Stimulated activated CD8-positive, alpha-beta memory T cell treated with anti-CD3 and anti-CD28 coated beads, Interleukin-7, amount 100 ng/mL, for 4 hours (primary cell): ENCODE data around the gene IQCH.
A peak's percentile ranks its signal among the peaks of the same experiment; 100 is the strongest.

Source experiments
- DNase-seq, 2 donors: peaks; one replicate each; pipeline ENCODE4 v3.0.0-alpha.2; 2020; ENCODE audit warnings: low read depth in 2 of 2

The IQCH gene

DNA sequence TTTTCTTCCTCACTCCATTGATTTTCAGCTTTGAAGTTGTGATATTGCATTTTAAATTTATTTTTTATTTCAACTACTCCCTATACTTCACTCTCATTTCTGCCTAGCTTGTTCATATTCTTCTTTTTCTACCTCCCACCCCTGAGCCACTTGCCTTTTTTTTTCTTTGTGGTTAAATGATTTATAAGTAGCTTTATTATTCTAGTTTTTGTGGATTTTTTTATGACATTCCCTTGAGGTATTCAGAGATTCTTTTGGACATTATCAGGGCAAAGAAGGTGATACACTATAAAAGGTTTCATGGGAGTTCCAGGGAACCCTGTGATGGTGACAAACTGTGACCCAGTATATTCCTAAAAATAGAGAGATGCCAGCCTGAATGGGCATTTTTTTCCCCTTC, 269.6 kb downstream of the IQCH start:
- no peak for DNase-seq

DNA sequence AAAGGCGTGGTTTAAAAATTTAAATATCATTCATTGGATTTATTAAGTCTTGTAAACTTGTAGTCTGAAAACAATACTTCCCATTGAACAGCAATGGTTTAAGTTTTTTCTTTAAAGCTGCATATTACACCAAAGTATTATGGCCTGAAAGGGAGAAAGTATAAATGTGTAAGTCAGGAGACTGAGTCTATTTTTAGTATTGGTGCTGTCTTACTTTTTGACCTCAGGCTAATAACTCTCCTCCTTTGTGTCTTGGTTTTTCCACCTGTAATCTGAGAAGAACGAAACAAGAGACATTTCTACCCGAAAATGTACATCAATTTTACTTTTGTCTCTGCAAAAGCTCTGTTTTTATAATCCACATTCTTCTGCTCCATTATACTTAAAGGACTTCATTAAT, 273.9 kb downstream of the IQCH start:
- no peak for DNase-seq

DNA sequence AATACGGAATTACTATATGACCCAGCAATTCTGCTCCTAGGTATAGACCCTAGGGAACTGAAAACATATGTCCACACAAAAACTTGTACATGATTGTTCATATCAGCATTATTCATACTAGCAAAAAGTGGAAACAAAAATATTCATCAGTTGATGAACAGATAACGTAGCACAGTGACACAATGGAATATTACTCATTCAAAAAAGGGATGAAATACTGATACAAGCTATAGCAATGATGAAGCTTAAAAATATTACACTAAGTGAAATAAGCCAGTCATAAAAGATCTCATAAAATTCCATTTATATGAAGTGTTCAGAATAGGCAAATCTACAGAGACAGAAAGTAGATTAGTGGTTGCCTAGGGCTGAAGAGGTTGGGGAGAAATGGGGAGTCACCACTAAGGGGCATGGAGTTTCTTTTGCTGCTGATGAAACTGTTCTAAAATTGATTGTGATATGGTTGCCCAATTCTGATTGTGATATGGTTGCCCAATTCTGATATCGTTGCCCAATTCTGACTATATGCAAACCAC, 276.9 kb downstream of the IQCH start:
- no peak for DNase-seq

DNA sequence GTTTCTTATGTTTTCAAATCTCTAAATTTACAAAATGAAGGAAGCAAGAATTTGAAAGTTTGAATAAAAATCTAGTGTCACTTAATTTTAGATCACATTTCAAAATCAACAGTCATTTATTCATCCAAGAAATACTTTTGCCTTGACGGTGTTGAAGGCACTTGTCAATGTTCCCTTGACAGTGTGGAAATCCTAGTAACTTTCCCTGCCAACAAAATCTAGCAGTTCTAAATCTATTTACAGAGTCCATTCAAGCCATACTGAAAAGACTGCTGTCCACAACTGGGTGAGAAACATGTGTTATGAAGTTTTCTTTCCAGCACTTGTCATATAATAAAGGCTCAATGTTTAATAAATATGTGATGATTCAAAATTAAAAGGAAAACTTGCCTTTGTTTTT, 279.3 kb downstream of the IQCH start:
- DNase-seq = no peak

DNA sequence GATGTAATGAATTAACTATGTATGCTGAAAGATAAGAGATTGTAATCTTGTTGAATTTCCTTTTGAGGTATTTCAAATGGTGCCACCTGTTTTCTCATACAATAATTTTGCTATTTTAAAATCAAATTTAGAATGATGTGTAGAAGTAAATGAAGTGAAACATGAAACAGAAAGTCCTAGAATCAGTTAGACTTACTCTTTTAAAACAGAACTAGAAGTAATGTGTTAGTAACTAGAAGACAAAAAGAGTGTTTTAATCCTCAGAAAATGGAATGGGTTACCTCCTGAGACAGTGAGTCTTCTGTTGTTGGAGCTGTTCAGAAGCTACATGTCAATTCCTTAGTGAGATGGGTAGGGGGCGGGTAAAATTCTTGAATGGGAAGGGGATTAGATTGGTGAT, 279.8 kb downstream of the IQCH start:
- no peak for DNase-seq

DNA sequence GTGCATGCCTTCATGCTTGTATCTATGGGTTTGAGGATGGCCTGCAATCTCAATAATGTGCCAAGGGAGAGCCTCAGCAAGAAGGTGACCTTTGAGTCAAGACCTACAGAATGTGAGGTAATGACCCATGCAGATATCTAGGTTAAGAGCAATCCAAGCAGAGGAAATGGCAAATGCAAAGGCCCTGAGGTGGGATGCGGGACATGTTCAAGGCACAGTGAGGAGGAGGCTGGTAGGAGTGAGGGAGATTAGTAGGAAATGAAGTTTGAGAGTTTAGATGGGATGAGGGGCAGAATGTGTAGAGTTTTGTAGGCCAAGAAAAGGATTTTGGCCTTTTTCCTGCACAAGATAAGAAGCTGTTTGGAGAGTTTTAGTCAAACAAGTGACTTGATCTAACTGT, 283.2 kb downstream of the IQCH start:
- no peak for DNase-seq

DNA sequence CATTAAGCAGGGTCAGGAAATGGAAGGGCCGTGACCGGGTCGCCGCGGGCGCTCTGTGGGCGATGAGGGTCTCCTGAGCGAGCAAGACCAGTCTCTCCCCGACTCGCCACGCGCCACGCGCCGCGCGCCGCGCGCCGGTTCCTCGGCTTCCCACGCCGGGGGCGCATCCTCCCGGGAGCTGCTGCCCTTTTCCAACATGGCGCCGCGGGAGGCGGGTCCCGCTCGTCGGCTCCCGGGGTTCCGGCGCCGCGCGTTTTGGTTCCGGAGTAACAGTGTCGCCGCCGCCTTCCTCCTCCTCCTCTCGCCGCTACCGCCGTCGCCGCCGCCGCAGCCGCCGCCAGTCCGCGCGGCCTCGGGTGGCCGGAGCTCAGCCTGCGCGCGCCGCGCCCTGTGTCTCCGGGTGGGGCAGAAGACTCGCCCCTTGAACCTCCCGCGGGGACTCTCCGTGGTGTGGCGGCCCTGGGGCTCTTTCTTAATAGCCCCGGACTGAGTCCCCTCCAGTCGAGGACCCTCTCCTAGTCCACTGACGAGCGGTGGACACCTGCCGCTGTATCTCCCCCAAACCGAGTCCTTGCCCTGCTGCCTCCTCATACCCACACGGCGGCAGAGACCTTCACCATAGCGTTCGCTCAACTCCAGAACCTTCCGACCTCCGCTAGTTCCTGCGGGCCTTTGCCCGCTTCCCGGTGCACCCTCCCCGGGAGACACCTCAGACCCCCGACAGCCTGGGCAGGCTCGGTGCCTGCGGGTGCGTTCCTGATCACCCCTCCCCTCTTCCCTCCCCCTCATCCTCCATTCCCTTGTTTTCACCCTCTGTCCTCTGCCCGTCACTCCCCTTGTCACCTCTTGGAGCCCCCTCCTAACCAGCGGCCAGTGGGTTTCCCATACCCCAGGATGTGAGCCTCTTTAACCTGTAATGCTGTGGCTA, 288.1 kb downstream of the IQCH start, which contains the start of gene MAP2K5:
Gene MAP2K5 (plus strand): TSS at position 284 of the 928 bp plus-strand sequence. CDS start 633 bp downstream, at position 917.
- DNase-seq = peak; percentile 55 to 79

DNA sequence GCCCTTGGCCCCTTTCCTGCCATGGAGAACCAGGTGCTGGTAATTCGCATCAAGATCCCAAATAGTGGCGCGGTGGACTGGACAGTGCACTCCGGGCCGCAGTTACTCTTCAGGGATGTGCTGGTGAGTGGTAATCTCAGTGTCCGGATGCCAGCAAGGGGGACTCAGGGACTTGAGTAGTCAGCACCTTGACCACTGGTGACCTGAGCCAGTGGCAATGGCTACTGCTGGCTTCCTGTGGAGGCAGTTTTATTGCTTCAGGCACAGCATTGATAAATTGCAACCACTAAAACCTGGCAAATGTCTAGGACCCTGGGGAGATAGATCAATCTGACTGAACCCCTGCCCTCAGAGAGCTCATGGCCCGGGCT, 288.7 kb downstream of the IQCH start:
- DNase-seq = no peak

DNA sequence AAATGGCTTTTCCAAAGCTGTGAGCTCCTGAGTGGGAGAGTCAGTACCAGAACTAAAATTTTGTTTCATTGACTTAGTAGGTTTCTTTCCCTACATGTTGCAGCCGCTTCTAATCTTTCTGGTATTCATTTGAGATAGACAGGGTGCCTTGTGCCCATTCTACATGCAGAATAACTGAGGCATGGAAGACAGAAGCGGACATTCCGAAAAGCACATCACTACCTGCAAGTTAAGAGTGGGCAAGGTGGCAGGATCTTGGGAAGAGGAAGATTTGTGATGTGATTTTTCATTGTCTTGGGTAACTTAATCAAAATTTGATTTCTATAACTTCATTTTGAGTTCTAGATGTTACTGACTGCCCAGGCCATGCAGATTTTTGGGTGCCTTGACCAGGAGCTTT, 289.9 kb downstream of the IQCH start:
- no peak for DNase-seq

DNA sequence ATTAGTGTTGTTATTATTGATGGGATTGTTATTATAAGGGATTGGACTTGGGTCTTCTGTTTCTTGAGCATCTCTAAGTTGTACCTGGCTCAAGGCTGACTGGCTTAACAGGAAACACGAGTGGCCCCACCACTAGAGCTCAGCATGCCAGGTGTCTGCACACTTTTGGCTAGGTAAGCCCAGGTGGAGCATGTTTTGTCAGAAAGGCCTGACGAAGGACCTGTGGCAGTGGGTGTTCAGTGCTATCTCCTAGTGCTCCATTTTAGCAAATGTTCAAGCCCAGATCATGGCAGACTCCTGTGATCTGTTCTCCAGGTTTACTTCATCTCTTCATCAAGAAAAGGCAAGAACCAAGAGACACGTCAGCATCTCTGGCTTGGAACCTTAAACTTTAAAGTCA, 291.3 kb downstream of the IQCH start:
- DNase-seq = no peak

DNA sequence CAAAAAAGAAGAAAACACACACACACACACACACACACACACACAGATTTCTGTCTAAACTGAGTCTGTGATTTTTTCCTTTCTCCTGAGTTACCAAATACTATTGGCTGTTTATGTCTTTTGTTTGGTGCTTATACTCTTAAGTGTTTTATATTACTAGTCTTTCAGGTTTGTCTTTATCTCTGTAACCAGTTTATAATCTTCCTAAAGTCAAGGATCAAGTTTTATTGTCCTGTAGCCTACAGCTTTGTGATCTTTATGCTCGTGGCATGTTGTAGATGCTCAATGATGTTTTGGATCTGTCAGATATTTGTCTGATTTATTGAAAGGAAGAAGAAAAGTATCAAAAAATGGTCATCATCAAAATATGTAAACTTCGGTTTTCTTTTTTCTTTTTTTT, 292.5 kb downstream of the IQCH start:
- DNase-seq = no peak

DNA sequence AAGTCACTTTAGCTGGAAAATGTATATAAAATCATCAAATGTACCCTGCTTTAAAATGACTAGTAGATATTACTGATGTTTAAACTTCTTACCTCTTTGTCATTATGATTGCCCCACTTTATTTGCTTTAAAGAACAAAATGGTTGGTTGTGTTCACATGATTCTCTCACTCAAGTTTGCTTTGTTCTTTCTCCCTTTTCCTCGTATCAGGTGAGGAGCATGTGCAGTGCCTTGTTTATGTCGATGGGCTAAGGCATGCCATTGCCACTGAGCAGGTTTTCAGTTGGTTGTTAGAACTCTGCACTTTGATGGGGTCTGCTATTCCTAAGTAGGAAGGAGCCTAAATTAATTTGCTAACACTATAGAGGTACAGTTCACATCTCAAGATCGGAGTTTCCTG, 293.2 kb downstream of the IQCH start:
- no peak for DNase-seq

DNA sequence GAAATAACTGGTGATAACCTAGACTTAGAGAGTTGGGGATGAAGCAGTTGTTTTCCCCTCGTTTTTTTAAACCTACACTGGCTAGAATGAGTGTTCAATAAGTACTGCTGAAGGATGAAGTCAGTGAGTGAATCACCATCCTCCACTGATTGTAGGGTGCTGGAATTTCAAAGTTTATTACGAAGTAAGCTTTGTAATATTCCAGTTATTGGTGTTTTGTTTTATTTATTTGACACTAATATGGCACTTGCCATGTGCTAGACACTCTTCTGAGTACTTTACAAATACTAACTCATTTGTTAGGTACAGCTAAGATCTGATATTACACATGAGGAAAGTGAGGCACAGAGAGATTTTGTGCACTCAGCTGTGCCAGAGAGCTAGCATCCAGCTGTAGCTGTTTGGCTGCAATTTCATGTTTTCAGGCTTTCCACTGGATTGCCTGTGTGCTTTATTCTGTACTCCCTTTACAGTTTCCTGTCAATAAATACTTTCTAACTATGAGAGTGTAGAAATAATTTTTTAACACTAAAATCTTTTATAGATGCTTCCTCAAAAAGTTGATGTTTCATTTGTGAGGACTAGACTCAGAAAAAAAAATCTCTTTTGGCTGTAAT, 293.8 kb downstream of the IQCH start:
- no peak for DNase-seq

DNA sequence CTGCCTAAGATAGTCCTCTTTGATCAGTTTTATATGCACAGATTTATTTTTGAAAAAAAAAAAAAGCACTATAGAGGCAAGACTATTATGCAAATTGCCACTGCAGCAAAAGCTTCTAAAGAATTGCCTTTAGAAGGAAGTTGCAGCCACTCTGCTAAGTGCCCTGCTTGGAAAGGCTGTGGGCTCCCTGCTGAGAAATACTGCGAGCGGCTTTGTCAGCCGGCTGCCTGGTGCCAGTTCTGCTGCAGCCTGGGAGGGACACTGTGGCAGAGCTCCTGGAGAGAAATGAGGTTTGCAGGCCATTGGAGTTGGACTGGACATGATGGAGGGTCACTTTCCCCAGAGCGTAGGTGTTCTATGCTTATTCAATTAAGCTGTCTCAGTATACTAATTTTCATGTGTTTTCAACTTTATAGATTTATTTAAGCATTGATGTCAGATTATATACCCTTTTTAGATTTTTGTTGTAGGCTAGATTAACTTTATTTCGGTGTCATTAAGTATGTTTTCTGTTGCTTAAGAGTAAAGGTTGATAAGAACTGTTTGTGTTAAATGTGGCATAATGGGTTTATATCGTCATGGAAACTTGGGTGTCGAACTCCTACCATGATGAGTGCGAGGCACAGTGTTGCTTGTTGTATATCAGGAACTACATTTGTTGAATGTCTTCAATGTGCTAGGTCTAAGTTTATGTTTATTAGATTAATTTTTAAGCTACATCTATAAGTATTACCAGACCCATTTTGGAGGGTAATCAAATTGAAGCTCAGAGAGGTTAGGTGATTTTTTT, 294.5 kb downstream of the IQCH start:
- DNase-seq = no peak

DNA sequence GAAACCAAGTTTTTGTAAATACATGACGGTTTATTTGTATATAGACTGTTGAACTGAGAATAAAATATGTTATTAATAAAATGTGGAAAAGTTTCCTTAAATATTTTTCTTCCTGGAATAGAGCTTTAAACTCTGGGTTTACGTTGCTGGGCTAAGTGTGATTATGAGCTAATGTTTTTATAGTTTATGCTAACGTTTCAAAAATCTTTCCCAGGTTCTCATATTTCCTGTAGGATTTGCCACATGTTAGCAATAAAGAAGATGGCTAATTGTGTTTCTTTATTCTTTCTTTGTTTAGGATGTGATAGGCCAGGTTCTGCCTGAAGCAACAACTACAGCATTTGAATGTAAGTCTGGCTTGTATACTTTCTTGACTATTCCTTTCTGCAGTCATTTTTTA, 295.1 kb downstream of the IQCH start:
- no peak for DNase-seq

DNA sequence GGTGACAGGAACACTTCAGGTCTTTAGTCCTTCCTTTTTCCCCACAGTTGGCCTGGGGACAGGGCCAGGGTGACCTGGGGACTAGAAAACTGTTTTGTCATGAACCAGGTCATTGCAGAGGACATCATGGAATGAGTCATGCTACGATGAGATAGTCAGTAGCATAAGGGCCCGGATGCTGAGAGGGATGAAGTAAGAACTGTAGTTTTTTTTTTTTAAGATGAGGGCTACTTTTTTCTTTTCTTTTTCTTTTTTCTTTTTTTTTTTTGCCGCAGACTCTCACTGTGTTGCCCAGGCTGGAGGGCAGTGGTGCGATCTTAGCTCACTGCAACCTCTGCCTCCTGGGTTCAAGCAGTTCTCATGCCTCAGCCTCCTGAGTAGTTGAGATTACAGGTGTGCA, 295.9 kb downstream of the IQCH start:
- DNase-seq = no peak

DNA sequence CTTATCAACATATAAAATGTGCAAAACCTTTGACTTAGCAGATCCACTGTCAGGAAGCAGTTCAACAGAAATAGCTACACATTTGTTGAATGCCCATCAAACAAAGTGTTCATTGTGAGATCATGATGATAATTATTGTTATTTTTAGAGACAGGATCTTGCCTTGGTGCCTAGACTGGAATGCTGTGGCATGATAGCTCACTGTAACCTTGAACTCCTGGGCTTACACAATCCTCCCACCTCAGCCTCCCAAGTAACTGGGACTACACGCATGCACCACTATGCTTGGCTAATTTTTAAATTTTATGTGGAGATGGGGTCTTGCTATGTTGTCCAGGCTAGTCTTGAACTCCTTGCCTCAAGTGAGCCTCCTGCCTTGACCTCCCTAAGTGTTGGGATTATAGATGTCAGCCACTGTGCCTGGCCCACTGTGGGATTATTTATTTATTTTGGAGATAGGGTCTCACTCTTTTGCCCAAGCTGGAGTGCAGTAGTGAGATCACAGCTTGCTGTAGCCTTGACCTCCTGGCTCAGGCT, 296.7 kb downstream of the IQCH start:
- DNase-seq = no peak
